Endothelial cell of umbilical vein (primary cell): ENCODE results near the gene CPT2. TPM values are rescaled to one million over a fixed set of nuclear protein-coding genes. Genes with fewer than 3 reads are reported as not detected.

Source experiments
- BruUV-seq: library from RNA; stranded (reverse); fragments of 400-500 nt; replicated peaks from 2 replicates; lab custom pipeline; 2021; lab: Mats Ljungman, UMichigan
- CTCF ChIA-PET: fragments of 300-600, 350-600 bp; sonication (Branson Sonifier 250); formaldehyde crosslinking; loops from one replicate; lab custom pipeline; 2021; ENCODE audit warnings: antibody characterized with exemption, inconsistent platforms; lab: Charles Lee
- POLR2A ChIA-PET: fragments of 300-600, 350-600 bp; sonication (Branson Sonifier 250); formaldehyde crosslinking; loops from one replicate; lab custom pipeline; 2021; ENCODE audit warnings: antibody characterized with exemption, inconsistent platforms; lab: Charles Lee
- DNase-seq: peaks from one replicate; pipeline ENCODE4 v3.0.0-alpha.2; 2011; ENCODE audit warnings: low read depth, low spot score
- FAIRE-seq: peaks from 2 replicates; lab custom pipeline; 2011; peaks lifted over from hg19 to GRCh38; lab: Jason Lieb, UNC
- H2AFZ ChIP-seq: 2 replicates; pipeline ENCODE4 v1.6.0; 2012; ENCODE audit warnings: low read depth, low read length, control low read depth, inconsistent platforms
- H3K27ac ChIP-seq: 2 replicates; pipeline ENCODE4 v1.5.1; 2011; ENCODE audit warnings: low read depth, mild to moderate bottlenecking, control low read depth, low read length, moderate library complexity; ENCODE audit not compliant: insufficient read depth
- H3K27me3 ChIP-seq, 2 experiments: 2 replicates each; pipeline versions ENCODE4 v1.6.0 to v1.6.1; 2011; ENCODE audit warnings: low read length in 2 of 2, mixed read lengths in 1 of 2; ENCODE audit not compliant: control insufficient read depth in 2 of 2, insufficient read depth in 2 of 2
- H3K36me3 ChIP-seq, 2 experiments: 2 replicates in 1 of 2; 3 replicates in 1 of 2; pipeline ENCODE4 v1.5.1; 2011; ENCODE audit warnings: low read length in 2 of 2, mild to moderate bottlenecking in 1 of 2, moderate library complexity in 1 of 2; ENCODE audit not compliant: control insufficient read depth in 2 of 2, insufficient read depth in 2 of 2; ENCODE audit errors: extremely low read depth in 1 of 2
- H3K4me1 ChIP-seq: 3 replicates; pipeline ENCODE4 v1.5.1; 2011; ENCODE audit warnings: mild to moderate bottlenecking, low read length; ENCODE audit not compliant: control insufficient read depth, insufficient read depth; ENCODE audit errors: extremely low read depth
- H3K4me2 ChIP-seq: 2 replicates; pipeline ENCODE4 v1.6.1; 2011; ENCODE audit warnings: low read length, control low read depth, mixed read lengths; ENCODE audit not compliant: insufficient read depth
- H3K4me3 ChIP-seq, 3 experiments: fragments of 200-600 bp in 1 of 3; sonication (generic), shearing (Covaris generic) in 1 of 3; replicated peaks in 1 of 3; 2 replicates each; pipeline ENCODE4 v1.5.1; 2011 to 2016; ENCODE audit warnings: control low read depth in 3 of 3, low read length in 3 of 3, mild to moderate bottlenecking in 2 of 3, inconsistent platforms in 1 of 3, low read depth in 1 of 3, moderate library complexity in 1 of 3; ENCODE audit not compliant: insufficient read depth in 1 of 3
- H3K79me2 ChIP-seq: 2 replicates; pipeline ENCODE4 v1.6.0; 2012; ENCODE audit warnings: low read length, inconsistent platforms; ENCODE audit not compliant: control insufficient read depth, insufficient read depth
- H3K9ac ChIP-seq: replicated peaks from 2 replicates; pipeline ENCODE3; 2011; ENCODE audit warnings: low read length, control low read depth; ENCODE audit not compliant: insufficient read depth; ENCODE audit errors: extremely low read depth
- H3K9me1 ChIP-seq: replicated peaks from 3 replicates; pipeline ENCODE4 v1.6.0; 2011; ENCODE audit warnings: mild to moderate bottlenecking, low read length; ENCODE audit not compliant: control insufficient read depth, insufficient read depth; ENCODE audit errors: extremely low read depth
- H3K9me3 ChIP-seq: replicated peaks from 2 replicates; pipeline ENCODE4 v1.5.1; 2012; ENCODE audit warnings: low read length, inconsistent platforms; ENCODE audit not compliant: control insufficient read depth, insufficient read depth
- H4K20me1 ChIP-seq: replicated peaks from 2 replicates; pipeline ENCODE3; 2011; ENCODE audit warnings: mild to moderate bottlenecking, low read length; ENCODE audit not compliant: control insufficient read depth, insufficient read depth; ENCODE audit errors: extremely low read depth
- EZH2 ChIP-seq: IDR thresholded peaks from 2 replicates; pipeline ENCODE4 v1.6.1; 2012; ENCODE audit warnings: borderline replicate concordance, low read depth, mild to moderate bottlenecking, moderate library complexity, low read length, inconsistent platforms; ENCODE audit not compliant: severe bottlenecking
- FOS ChIP-seq: IDR thresholded peaks from 2 replicates; pipeline ENCODE4 v1.6.1; 2011; ENCODE audit warnings: mild to moderate bottlenecking, low read length, moderate library complexity, borderline replicate concordance; ENCODE audit not compliant: insufficient read depth
- GATA2 ChIP-seq: IDR thresholded peaks from 2 replicates; pipeline ENCODE4 v1.7.0; 2011; ENCODE audit warnings: low read depth, mild to moderate bottlenecking, moderate library complexity, mixed read lengths, low read length; ENCODE audit not compliant: insufficient read length, insufficient read depth
- JUN ChIP-seq: IDR thresholded peaks from 2 replicates; pipeline ENCODE4 v1.6.1; 2011; ENCODE audit warnings: borderline replicate concordance, low read depth; ENCODE audit not compliant: insufficient read length, insufficient read depth
- MYC ChIP-seq: IDR thresholded peaks from one replicate; pipeline ENCODE4 v1.6.1; 2011; ENCODE audit warnings: mild to moderate bottlenecking, low read depth, low read length
- POLR2A ChIP-seq: IDR thresholded peaks from 2 replicates; pipeline ENCODE4 v1.6.1; 2012; ENCODE audit warnings: low read depth, mild to moderate bottlenecking, control low read depth, low read length
- POLR2AphosphoS5 ChIP-seq: IDR thresholded peaks from 2 replicates; pipeline ENCODE4 v1.6.1; 2012; ENCODE audit warnings: low read depth, mild to moderate bottlenecking, control low read depth, low read length, moderate library complexity; ENCODE audit not compliant: insufficient read depth
- dilution Hi-C: fragments of 300-500 bp; cut with MboI; formaldehyde crosslinking; loops from one replicate; pipeline ENCODE4 v1.15.0; 2019; ENCODE audit warnings: low sequenced_read_pairs; ENCODE audit not compliant: extremely low pct_ligation_motif_present
- intact Hi-C: fragments of 100-400 bp; cut with micrococcal nuclease; formaldehyde crosslinking; loops from one replicate; pipeline ENCODE4 v1.10.0; 2022
- polyA plus RNA-seq, 4 experiments: library from polyadenylated mRNA; depleted of rRNA in 3 of 4; stranded (reverse) in 3 of 4; unstranded in 1 of 4; fragments of >200 nt; gene quantifications; 2 replicates each; pipeline versions ENCODE4 v1.2.1 to v1.2.3, GENCODE V29; 2011 to 2012; ENCODE audit warnings: missing spikeins in 1 of 4
- total RNA-seq: library from RNA; stranded (reverse); gene quantifications from 2 replicates; pipeline ENCODE4 v1.2.3, GENCODE V29; 2021
- TF ChIP-seq, protein P1 (sequence below): IDR thresholded peaks from 2 replicates; pipeline ENCODE4 v1.6.1; 2011; ENCODE audit not compliant: insufficient read depth, insufficient read length
- TF ChIP-seq, protein P2 (sequence below), 2 donors: IDR thresholded peaks; 1 replicate in 1 of 2; 2 replicates in 1 of 2; pipeline ENCODE4 v1.5.1; 2011; ENCODE audit warnings: low read length in 2 of 2, mild to moderate bottlenecking in 2 of 2, moderate library complexity in 2 of 2, control low read depth in 1 of 2, inconsistent platforms in 1 of 2, low read depth in 1 of 2; ENCODE audit not compliant: insufficient read depth in 1 of 2; ENCODE audit errors: extremely low read depth in 1 of 2

Gene CPT2
- total and polyA plus RNA-seq, 2 donors (not counting 3 experiments of a cell fraction or from before 2014, with no cell fraction given), result 10.6 to 11.6 TPM

DNA sequence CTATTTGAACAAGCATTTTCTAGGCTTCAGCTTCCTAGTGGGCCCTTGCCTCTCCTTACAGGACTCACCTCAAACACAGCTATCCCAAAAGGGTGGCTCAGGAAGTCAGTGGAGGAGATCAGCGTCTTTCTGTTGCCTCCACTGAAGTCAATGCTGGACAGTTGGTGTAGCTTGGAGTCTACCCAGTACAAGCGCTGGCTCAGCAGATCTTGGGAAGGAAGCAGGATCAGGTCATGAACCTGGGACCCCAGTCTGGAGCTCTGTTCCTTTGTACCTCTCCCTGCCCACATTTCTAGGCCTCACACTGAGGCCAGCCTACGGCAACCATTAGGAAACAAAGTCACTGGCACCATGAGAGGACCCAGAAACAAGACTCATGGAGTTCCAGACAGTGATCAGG, 65.4 kb downstream of the CPT2 start:
- Histone ChIP-seq H2AFZ (no peak overlapping the region), H4K20me1 (no peaks in the 10 kb centered on the region), H3K4me1 (no peaks in the 10 kb centered on the region), H3K4me2 (no peak overlapping the region), H3K27me3 (no peaks in the 10 kb centered on the region), H3K9me3 (no peaks in the 10 kb centered on the region), H3K27ac (no peak overlapping the region), H3K9me1 (no peaks in the 10 kb centered on the region), H3K36me3 (peaks cover 16 to 19% of the 10 kb centered on the region in 2 experiments), H3K79me2 (no peaks in the 10 kb centered on the region), H3K9ac (no peak overlapping the region), H3K4me3 (no peak overlapping the region)
- dilution Hi-C loops (no loop called here), intact Hi-C loops (no loop called here)
- ChIA-PET POLR2A (no interaction called here), CTCF (interaction anchor here (1.4 kb wide), 1 partner anchor 132 kb away, joined by 3 read pairs; no protein-coding TSS in a partner anchor)
- BruUV-seq, result no TSS peak
- no peak for TF ChIP-seq FOS
- TF ChIP-seq, protein P1, sequence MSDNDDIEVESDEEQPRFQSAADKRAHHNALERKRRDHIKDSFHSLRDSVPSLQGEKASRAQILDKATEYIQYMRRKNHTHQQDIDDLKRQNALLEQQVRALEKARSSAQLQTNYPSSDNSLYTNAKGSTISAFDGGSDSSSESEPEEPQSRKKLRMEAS, result no peak
- TF ChIP-seq, protein P2, sequence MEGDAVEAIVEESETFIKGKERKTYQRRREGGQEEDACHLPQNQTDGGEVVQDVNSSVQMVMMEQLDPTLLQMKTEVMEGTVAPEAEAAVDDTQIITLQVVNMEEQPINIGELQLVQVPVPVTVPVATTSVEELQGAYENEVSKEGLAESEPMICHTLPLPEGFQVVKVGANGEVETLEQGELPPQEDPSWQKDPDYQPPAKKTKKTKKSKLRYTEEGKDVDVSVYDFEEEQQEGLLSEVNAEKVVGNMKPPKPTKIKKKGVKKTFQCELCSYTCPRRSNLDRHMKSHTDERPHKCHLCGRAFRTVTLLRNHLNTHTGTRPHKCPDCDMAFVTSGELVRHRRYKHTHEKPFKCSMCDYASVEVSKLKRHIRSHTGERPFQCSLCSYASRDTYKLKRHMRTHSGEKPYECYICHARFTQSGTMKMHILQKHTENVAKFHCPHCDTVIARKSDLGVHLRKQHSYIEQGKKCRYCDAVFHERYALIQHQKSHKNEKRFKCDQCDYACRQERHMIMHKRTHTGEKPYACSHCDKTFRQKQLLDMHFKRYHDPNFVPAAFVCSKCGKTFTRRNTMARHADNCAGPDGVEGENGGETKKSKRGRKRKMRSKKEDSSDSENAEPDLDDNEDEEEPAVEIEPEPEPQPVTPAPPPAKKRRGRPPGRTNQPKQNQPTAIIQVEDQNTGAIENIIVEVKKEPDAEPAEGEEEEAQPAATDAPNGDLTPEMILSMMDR (IDR thresholded peaks at IDR 0.05; ENCODE audit: extremely low read depth in 1 of 2, insufficient read depth in 1 of 2, low read depth in 1 of 2, low read length in 2 of 2), result no peak
- no peak for TF ChIP-seq POLR2A
- no peak for TF ChIP-seq POLR2AphosphoS5
- no peak for TF ChIP-seq GATA2
- TF ChIP-seq MYC, result no peak
- TF ChIP-seq EZH2, result no peak
- no peak for TF ChIP-seq JUN
- FAIRE-seq (no peak), DNase-seq (no peak)

Other genes starting within 250 kb of the CPT2 start
- gene PODN, start 134.6 kb upstream of the CPT2 start, total RNA-seq, result 1.5 and 2.0 TPM in 2 replicates
- gene PODN, start 134.6 kb upstream of the CPT2 start, polyA plus RNA-seq, result 1.3 and 1.4 TPM in 2 replicates
- gene SLC1A7, start 54.2 kb upstream of the CPT2 start, total RNA-seq, result not detected in 2 replicates
- not detected in 2 replicates for gene SLC1A7, start 54.2 kb upstream of the CPT2 start, polyA plus RNA-seq
- 58.7 and 60.1 TPM in 2 replicates for gene CZIB, start 23.8 kb downstream of the CPT2 start, total RNA-seq
- 62.8 and 65.9 TPM in 2 replicates for gene CZIB, start 23.8 kb downstream of the CPT2 start, polyA plus RNA-seq
- 59.8 and 60.1 TPM in 2 replicates for gene MAGOH, start 41.7 kb downstream of the CPT2 start, total RNA-seq
- gene MAGOH, start 41.7 kb downstream of the CPT2 start, polyA plus RNA-seq, result 16.0 and 25.9 TPM in 2 replicates
- gene LRP8, start 131.2 kb downstream of the CPT2 start, total RNA-seq, result 57.1 and 62.2 TPM in 2 replicates
- 32.7 and 40.9 TPM in 2 replicates for gene LRP8, start 131.2 kb downstream of the CPT2 start, polyA plus RNA-seq